ENCODE measurements around the gene WDR62. TPM values are rescaled to one million over a fixed set of nuclear protein-coding genes. Genes with fewer than 3 reads are reported as not detected.

WDR62 gene
- total and polyA plus RNA-seq, 2 of the 8 experiments (the other 6 are each of a cell fraction or from before 2014, with no cell fraction given): 28.2 to 39.5 TPM

GRCh38 chr19:36027696-36028095 is 27.0 kb upstream of the WDR62 start:
- Histone ChIP-seq H4K8ac (ENCODE audit: extremely low read depth, insufficient read depth, low read length) (no peak overlapping the region), H2BK20ac (ENCODE audit: low read length) (no peak overlapping the region), H3K27me3 (replicated peaks in 1 of 4; ENCODE audit: control insufficient read depth in 3 of 4, extremely low read depth in 1 of 4, insufficient read depth in 3 of 4, low read length in 3 of 4) (peaks cover 0 to 2% (median 0%) of the 10 kb centered on the region in 4 experiments; a peak in 1 of 7 replicates), H3K4me1 (replicated peaks in 1 of 4; ENCODE audit: control insufficient read depth in 3 of 4, insufficient read depth in 4 of 4, low read length in 3 of 4) (peaks cover 0 to 4% (median 0%) of the 10 kb centered on the region in 4 experiments; a peak in 4 of 7 replicates), H2BK120ac (replicated peaks; ENCODE audit: low read depth, low read length) (no peak overlapping the region), H4K91ac (replicated peaks; ENCODE audit: insufficient read length, low read length) (no peak overlapping the region), H2BK15ac (ENCODE audit: low read length) (no peak overlapping the region), H3K79me1 (ENCODE audit: low read depth, low read length) (no peaks in the 10 kb centered on the region), H3K4ac (replicated peaks; ENCODE audit: insufficient read length, low read depth, low read length) (no peak overlapping the region), H3K9ac (replicated peaks in 1 of 4; ENCODE audit: extremely low read depth in 1 of 4, low read depth in 3 of 4, low read length in 3 of 4) (no peak overlapping the region), H2AK5ac (ENCODE audit: low read depth, low read length) (no peak overlapping the region), H3K27ac (ENCODE audit: low read depth, low read length) (no peak overlapping the region), H3K14ac (ENCODE audit: insufficient read length) (no peak overlapping the region), H3K9me3 (ENCODE audit: insufficient read depth in 2 of 2, low read depth in 1 of 2, low read length in 1 of 2) (no peaks in the 10 kb centered on the region), H3K79me2 (ENCODE audit: control insufficient read depth in 1 of 2, insufficient read depth in 2 of 2, low read length in 2 of 2) (no peaks in the 10 kb centered on the region), H3K18ac (ENCODE audit: extremely low read depth, low read length) (no peak overlapping the region), H2BK12ac (ENCODE audit: low read depth, low read length) (no peak overlapping the region), H2BK5ac (ENCODE audit: low read depth, low read length) (no peak overlapping the region), H4K5ac (ENCODE audit: insufficient read length, low read depth, low read length) (no peak overlapping the region), H3K4me2 (ENCODE audit: insufficient read depth in 1 of 2, low read depth in 2 of 2, low read length in 2 of 2) (no peak overlapping the region), H3K23ac (ENCODE audit: insufficient read length) (no peak overlapping the region), H3K56ac (replicated peaks; ENCODE audit: insufficient read length, low read depth, low read length) (no peak overlapping the region), H3K4me3 (ENCODE audit: extremely low read depth in 1 of 4, insufficient read depth in 2 of 4, low read depth in 3 of 4, low read length in 4 of 4) (no peak overlapping the region), H4K20me1 (replicated peaks in 1 of 2; ENCODE audit: control insufficient read depth in 1 of 2, insufficient read depth in 2 of 2, low read length in 2 of 2) (peaks cover 0 to 9% of the 10 kb centered on the region in 2 experiments), H2AFZ (ENCODE audit: low read length) (no peak overlapping the region), H3K23me2 (ENCODE audit: low read depth, low read length) (no peaks in the 10 kb centered on the region; the same call in 1 of the 2 replicates), H3K36me3 (ENCODE audit: control insufficient read depth in 2 of 4, insufficient read depth in 4 of 4, low read length in 3 of 4) (peaks cover 0 to 17% (median 5%) of the 10 kb centered on the region in 4 experiments; a peak in 4 of 8 replicates)
- 92% methylated on average over 6 of the region's 6 CpGs; no CpG with 5 or more reads in 1 of the 2 experiments for WGBS, 2 experiments (ENCODE audit: extremely low coverage in 1 of 2, insufficient coverage in 1 of 2, insufficient read length in 1 of 2, insufficient replicate concordance in 2 of 2, low coverage in 1 of 2, low lambda C conversion rate in 2 of 2, missing lambda C conversion rate in 1 of 2)
- ChIA-PET POLR2A (ENCODE audit: partially characterized antibody) (no interaction called here), CTCF (ENCODE audit: partially characterized antibody) (interaction anchor here (1.7 kb wide), 1 partner anchor 23 kb away, joined by 3 read pairs; no protein-coding TSS in a partner anchor)
- FAIRE-seq (no peak), DNase-seq (ENCODE audit: low read depth in 1 of 2, low spot score in 2 of 2) (no peak)
- TF ChIP-seq TAF1 (IDR thresholded peaks at IDR 0.05; ENCODE audit: low read depth, low read length) (no peak), SP2 (IDR thresholded peaks at IDR 0.05; ENCODE audit: low read length) (no peak), CTBP2 (IDR thresholded peaks at IDR 0.05; ENCODE audit: borderline replicate concordance, insufficient read depth, insufficient read length, low read length) (no peak), EP300 (IDR thresholded peaks at IDR 0.05; ENCODE audit: borderline replicate concordance in 1 of 2, low read depth in 2 of 2, low read length in 2 of 2) (no peak), BCL11A (IDR thresholded peaks at IDR 0.05; ENCODE audit: low read depth in 2 of 2, low read length in 2 of 2) (no peak), GTF2F1 (IDR thresholded peaks at IDR 0.05; ENCODE audit: borderline replicate concordance, low read depth, low read length) (no peak), CBX5 (IDR thresholded peaks at IDR 0.05; ENCODE audit: low read depth, low read length) (no peak), KDM5A (IDR thresholded peaks at IDR 0.05; ENCODE audit: low read length) (no peak), CHD1 (IDR thresholded peaks at IDR 0.05; ENCODE audit: low read depth, low read length) (no peak), JUN (IDR thresholded peaks at IDR 0.05; ENCODE audit: low read depth, low read length) (no peak), TAF7 (optimal IDR thresholded peaks at IDR 0.05; ENCODE audit: borderline replicate concordance, low read depth, low read length) (no peak), RBBP5 (IDR thresholded peaks at IDR 0.05; ENCODE audit: borderline replicate concordance, low read depth, low read length) (no peak), CBX8 (IDR thresholded peaks at IDR 0.05; ENCODE audit: borderline replicate concordance, low read depth, low read length) (no peak), PHF8 (conservative IDR thresholded peaks at IDR 0.05; ENCODE audit: low read depth, low read length) (no peak)
